GM18502 (cell line): Measurements from ENCODE around the gene MAD1L1.

ENCODE experiments used
- ATAC-seq: cut with Tn5 transposase; IDR thresholded peaks from one replicate; pipeline ENCODE4 v1.9.1; 2021; ENCODE audit warnings: mild to moderate bottlenecking; ENCODE audit not compliant: unreplicated experiment, poor library complexity

Gene MAD1L1

DNA sequence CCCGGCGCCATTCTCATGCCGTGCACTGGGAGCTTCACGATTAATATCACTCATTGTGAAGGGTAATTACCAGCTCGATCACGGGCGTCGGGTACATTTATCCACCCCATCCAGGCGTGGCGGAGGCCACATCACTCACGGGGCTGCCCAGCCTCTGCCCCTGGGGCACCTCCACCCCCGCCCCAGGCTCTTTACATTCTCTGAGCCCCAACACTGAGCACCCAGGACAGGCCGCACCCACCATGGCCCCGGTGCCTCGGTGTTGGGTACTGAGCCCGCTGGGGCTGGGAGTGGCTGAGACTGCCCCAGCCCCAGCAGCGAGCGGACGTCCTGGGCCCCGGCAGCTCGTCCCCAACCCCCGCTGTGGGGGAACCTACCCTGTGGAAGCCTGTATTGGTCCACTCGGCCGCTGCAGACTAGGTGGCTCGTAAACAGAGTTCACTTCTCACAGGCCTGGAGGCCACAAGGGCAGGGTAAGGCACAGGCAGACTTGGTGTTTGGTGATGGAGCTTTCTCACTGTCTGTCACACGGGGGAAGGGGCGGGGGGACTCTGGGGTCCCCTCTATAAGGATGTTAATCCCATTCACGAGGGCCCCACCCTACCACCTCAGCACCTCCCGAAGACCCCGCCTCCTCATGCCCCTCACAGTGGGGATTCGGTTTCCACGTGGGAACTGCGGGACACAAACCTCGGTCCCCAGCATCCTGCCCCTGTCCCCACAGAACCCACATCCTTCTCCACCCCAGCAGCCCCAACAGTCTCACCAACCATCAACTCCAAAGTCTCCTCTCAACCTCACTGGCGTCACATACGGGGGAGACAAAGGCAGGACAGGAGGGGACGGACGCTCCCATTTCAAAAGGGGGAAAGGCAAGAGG is 378.5 kb downstream of the MAD1L1 start:
- ATAC-seq, result no peak

- no peak for ATAC-seq
Measured at GRCh38 chr7:1853431-1853985, 379.2 kb downstream of the MAD1L1 start.

DNA sequence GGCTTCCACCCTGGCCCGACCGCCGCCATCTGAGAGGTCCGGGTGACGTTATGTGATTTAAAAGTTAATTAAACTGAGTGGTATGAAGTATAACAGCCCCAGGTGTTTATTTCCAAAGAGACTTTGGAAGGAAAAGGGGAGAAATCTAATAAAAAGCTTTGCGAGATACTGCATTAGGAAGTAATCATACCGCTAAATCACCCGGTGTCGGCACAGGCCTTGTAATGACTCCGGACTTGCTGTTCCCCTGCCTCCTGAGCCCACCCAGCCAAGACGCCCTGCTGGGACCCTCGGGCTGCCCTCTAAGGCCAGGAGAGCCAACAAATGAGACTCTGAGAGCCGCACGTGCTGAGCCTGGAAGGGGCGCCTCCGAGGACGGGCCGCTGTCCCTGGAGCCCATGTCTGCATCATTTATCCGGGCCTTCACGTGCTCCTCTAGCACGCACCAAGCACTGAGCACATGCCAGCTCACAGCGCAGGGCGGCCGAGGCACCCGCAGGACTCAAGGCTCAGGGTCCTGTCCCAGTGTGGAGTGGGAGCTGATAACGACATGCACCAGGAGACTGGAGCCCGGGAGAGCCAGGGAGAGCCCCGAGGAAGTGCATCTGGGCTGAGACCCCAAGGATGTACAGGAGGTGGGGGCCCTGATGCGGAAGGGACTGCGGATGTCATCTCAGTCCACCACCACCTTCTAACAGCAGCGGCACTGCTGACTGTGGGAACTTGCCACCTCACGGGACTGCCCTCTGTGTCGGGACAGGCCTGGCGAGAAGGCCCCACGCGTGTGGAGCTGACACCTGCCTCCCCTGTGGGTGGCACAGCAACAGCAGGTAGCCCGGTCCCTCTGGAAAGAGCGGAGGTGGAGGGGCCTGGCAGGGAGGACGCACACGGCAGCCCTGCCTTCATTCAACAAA is 380.0 kb downstream of the MAD1L1 start:
- ATAC-seq, result no peak

GRCh38 chr7:1851721-1852516 is 380.8 kb downstream of the MAD1L1 start:
- ATAC-seq, result no peak

DNA sequence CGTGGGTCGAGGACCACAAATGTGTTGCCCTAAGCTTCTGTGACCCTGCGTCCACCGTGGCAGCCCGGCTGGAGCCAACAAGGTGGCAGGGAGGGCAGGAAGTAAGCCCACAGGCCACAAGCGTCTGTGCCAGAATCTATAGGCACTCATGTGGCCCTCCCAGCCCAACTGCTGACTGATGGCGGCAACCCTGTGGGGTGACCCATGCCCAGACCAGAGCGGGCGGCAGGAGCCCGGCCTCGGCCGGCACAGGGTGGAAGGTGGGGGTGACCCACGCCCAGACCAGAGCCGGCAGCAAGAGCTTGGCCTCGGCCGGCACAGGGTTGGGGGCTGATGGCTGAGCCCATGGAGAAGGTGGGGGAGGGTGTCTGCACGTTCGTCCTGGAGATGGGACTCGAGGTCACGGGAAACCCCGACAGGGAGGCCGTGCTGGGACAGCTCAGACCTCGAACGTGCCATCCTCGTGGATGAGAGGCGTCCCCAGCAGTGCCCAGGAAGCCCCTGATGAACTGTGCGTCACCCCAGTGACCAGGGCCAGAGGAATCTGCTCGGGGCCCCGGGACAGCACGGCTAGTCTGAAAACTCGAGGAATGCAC is 381.7 kb downstream of the MAD1L1 start:
- no peak for ATAC-seq

- no peak for ATAC-seq
Measured at GRCh38 chr7:1850111-1850975, 382.4 kb downstream of the MAD1L1 start.

- ATAC-seq, result no peak
Measured at GRCh38 chr7:1849351-1850041, 383.2 kb downstream of the MAD1L1 start.

DNA sequence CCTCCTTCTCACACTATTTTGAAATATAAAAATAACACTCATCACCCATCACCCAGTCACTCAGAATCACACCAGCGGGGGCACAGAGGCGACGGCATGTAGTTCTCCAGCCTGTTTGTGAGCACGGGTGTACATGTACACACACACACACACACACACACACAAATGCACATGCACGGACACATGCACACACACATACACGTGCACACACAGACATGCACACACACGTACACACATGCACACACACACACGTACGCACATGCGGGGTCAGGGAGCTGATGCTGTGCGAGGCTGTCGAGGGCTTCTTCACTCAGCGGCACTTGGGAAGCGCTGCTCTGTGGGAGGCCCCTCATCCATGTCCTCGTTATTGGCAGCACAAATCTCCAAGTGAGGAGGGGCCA is 383.8 kb downstream of the MAD1L1 start:
- no peak for ATAC-seq

DNA sequence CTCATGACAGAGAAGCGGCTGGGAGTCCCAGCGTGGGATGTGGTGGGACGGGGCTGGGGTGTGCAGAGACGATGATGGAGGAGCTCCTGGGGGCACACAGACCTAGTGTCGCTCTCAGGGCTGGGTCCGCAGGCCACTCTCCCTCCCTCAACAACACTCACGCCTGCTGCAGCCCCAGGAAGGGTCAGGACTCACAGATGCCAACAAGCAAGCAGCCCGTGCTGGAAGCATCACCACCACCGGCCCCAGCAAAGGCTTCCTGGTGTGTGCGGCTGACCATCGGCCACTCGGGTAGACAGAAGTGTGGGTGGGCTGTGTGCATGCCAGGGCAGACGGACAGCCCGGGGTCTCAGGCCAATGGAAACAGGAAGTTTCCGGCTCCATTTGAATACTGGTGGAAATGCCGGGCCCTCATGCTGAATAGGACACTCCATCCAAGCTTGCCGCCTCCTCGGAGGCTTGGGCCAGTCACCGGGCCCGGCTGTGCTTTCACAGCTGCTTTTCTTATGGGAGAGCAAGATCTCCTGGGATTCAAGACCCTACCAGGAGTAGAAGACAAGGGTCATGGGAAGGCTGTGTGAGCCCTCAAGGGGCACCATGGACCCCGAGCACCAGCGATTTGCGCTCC is 384.6 kb downstream of the MAD1L1 start:
- ATAC-seq, result no peak

DNA sequence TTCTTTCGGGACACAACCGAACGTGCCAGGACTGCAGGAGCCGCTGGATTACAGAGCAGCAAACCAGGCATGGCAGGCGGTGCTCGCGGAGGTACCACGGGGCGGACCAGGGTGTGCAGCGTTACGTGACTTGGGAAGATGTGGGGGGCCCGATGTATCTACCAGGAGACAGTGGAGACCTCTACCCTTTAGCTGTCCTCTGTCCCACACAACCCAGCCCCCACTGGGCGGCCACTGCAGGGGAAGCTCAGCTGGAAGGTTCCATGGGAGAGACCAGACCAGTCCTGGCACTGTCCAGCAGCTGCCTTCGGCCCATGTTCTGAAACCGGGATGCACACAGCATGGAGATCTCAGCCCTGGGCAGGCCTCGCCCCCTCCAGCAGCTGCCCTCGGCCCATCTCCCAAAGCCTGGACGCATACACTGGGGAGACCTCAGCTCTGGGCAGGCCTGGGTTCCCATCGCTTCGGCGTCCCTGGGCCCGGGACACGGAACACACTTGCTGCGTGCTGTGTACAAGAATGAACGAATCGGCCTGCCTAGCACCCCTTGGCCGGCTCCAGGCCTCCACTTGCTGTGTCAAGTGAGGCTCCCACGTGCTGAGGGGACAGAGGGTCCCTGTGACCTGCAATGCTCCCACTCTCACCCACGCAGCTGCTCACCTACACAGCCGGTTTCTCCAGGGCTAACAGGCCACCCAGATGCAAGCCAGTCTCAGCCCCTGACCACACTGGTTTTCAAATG is 385.3 kb downstream of the MAD1L1 start:
- ATAC-seq, result no peak

DNA sequence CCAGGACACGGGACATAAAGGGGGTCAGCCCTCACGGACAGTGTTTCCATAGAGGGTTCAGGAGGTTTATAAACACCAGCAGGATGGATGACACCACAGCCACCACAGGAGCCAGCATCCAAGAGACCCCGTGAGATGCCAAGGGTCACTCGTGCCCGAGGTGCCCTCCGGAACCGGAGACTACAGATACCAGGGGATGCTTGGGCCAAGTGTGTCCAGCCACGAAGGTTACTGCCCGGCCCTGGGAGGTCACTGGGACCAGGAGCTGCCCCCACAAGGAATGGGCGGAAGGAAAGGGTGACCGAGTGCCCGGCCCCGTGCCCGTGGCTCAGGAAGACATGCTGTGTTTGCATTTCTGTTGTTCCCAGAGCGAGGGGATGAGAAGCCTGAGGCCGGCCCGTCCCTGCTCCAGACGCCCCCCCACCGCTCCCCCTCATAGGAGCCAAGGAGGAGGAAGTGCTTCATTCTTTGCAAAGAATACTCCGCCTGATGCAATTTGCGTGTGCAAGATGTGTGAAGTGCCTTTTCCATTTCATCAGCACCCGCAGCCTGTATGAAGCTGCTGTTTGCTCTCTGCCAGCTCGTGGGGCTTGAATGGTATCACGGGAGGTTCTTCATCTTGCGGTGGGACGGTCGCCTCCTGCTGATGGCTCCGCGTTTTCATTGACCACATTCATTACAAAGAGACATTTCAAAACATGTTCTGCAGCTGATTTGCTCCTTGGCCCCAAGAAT is 386.2 kb downstream of the MAD1L1 start:
- no peak for ATAC-seq

- no peak for ATAC-seq
Measured at GRCh38 chr7:1845536-1846311, 387.0 kb downstream of the MAD1L1 start.

DNA sequence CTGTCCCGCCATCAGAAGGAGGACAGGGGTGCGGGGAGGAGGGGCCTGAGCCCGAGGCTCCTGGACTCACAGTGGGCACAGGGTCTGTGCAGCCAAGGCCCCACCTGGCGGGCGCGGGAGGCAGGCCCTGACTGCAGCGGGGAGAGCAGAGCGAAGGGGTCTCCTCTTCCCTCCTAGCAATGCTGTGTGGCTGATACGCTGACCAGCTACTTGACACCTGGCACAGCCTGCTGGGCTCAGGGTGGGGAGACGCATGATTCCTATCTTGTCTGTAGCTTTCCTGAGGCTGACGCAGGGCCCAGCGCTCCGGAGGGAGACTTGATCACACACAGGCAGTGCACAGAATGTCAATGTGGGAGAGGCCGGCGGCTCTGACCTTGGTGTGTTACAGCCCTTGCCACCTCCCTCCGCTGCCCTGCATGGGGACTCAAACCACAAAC is 387.8 kb downstream of the MAD1L1 start:
- no peak for ATAC-seq

- ATAC-seq, result peak; percentile 11
Measured at GRCh38 chr7:1844336-1844950, 388.3 kb downstream of the MAD1L1 start.

- ATAC-seq, result peak; percentile 74
Measured at GRCh38 chr7:1843921-1844335, 388.8 kb downstream of the MAD1L1 start.
